ENCODE results near the gene RXRB.

RXRB gene

DNA sequence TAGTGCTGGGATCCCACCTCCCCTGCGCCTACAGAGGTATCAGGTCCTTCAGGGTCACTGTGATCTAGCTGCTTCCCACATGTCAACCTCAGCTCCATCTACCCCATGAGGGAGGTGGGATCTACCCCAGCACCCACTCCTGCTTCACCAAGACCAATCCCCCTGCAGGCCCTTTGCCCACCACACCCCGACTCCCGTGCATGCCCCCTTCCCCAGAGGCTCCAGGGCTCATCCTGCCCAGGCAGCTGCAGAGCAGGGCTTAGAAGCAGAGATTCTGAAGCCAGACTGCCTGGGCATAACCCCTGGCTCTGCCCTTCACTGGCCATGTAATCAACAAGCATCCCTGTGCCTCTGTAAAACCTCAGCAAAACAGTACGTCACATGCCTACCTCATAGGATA, 25.7 kb downstream of the RXRB start:
- DNase-seq: no peak

DNA sequence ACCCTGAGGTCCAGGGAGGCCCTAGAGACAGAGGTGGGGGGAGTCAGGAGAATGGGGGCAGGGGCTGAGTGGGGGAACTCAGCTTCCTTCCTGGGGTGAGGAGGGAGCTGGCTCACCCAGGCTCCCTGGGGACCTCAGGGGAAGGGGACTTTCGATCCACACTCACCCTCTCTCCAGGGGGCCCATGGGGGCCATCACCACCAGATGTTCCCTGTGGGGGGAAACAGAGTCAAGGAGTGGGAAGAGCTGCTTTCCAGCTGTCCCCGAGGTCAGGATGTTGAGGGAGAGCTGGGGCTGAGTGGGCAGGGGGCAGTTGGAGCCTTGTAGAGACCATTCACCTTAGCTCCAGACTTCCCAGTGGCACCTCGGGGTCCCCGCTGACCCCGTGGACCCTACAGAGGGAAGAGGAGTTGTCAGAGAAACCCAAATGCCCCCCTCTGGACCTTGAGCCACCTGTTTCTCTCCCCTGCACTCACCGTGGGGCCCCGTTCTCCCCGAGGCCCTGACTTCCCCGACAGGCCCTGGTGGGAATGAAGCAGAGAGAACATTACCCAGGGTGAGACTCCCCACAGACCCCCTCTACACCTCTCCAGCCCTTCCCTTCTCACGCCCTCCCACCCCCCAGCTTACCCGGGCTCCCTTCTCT, 26.8 kb downstream of the RXRB start:
- no peak for DNase-seq

DNA sequence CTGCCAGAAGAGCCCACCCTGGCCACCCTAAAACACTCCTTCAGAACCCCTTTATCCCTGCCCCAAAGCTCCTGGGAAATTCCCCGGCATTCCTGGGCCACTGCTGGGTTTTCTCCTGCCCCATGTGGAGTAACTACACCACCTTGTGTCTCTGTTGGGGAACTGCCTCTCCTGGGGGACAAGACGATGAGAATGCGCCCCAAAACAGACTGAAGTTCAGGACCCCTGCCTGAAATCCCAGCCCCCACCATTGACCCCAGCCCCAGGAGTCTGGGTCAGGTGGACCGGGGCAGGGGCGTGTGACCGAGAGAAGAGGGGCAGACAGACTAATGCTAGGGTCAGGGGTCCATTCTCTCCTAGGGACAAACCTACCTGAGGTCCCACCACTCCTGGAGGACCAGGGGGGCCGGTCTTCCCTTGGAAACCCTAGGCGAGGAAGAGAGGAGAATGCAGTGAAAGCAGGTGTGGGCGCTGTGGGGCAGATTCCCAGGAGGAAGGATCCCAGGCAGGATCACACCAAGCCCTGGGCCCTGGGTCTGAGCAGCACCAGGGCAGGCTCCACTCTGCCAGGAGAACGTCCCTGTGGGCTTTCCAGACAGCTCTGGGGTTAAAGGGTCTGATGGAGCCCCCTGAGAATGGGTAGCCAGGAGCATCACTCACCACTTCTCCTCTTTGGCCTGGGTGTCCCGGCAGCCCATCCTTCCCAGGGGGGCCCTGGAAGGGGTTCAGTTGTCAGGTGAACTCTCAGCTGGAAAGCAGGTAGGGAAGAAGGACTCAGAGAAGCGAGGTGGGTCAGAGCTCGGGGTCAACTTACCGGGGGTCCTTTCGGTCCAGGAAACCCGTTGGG, 27.6 kb downstream of the RXRB start:
- no peak for DNase-seq

DNA sequence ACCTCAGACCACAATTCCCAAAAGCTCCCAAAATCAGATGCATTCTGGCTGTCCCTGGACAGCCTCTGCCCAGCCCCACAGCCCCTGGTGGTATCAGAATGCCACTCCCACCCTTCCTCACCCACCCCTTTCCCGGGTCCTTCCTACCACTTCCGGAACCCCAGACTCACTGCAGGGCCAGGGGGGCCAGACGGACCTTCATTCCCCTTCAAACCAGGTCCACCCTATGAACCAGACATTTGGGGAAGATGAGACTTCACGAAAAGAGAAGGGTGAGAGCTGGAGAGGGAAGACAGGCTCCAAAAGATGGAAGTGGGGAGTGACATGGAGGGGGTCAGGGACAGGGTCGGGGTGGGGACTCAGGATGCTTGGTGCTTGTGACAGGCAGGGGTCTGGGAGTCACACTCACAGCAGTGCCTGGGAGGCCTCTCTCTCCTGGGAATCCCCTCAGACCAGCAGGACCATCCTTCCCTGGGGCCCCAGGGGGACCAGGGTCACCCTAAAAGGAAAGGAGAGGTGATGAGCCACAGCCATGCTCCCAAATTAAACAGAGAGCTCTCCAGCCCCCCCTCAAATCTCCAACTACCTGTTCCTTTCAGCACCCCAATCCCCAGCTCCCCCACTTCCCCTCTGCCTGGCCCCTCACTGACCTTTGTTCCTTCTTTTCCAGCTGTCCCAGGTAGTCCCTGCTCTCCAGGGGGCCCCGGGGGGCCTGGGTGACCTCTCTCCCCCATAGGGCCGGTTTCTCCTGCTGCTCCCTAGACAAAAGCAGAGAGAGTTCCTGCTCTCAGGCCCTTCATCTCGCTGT, 28.4 kb downstream of the RXRB start:
- DNase-seq: no peak

DNA sequence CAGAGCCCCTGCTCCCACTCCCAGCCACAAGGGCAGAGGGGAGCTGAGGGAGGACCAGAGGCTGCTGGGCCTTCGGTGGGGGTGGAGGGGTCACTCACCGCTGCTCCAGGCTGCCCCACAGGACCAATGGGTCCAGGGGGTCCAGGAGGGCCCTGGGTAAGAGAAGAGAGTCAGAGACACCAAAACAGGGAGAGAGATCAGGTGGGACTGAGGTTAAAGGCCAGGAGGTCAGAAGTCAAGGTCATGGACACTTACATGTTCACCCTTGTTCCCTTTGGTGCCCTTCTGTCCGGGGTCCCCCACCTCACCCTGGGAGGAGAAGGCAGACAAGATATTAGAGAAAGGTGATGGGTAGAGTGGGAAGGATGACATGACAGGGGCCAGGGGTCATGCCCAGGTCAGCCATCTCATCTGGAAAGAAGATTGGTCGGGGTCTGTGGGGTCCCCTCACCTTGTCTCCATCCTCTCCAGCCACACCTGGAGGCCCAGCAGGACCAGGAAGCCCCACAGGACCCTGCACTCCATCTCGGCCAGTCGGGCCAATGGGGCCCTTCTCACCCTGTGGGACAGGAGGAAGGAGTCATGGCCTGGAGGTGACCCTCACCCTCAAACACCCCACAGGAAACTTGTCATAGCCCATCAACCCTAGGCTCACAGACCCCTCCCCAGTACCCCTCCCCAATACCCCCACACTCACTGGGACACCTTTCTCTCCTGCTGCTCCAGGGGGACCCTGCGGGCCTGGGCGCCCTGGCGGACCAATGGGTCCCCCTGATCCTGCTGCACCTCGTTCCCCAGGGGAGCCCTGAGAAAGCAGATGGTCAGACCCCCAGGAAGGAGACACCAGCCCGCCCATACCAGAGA, 29.2 kb downstream of the RXRB start:
- DNase-seq: no peak

DNA sequence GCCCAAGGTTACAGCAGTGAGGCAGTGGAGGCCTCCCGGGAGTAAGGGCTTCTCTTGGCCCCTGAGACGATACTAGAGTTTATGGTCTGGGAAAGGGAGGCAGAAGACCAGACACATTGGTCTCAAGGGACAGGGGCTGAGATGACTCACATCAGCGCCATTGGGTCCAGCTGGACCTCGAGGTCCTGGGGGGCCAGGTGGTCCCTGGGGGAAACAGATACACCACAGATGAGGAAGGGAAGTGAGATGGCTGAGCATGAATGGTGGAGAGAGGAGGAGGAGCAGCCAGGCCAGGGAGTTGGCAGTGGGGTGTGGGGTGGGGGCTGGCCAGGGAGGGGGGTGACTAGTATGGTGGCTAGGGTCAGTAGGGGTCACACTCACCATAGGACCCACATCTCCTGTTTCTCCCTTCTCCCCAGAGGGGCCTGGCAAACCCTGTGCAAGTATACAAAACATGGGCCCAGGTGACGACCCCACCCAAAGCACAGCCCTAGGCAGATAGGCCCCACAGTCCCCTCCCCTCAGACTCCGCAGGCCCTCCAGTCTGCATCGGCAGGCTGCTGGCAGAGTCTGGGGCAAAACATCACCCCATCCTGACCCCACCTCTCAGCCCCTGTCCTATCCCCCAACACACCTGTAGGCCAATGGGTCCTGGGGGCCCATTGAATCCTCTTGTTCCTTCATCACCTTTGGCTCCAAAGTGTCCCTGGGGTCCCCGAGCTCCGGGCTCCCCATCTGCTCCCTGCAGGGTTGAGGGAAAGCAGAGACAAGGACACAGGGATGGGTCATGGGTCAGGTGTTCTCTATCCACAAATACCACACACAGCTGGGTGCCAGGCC, 30.1 kb downstream of the RXRB start:
- DNase-seq: no peak

DNA sequence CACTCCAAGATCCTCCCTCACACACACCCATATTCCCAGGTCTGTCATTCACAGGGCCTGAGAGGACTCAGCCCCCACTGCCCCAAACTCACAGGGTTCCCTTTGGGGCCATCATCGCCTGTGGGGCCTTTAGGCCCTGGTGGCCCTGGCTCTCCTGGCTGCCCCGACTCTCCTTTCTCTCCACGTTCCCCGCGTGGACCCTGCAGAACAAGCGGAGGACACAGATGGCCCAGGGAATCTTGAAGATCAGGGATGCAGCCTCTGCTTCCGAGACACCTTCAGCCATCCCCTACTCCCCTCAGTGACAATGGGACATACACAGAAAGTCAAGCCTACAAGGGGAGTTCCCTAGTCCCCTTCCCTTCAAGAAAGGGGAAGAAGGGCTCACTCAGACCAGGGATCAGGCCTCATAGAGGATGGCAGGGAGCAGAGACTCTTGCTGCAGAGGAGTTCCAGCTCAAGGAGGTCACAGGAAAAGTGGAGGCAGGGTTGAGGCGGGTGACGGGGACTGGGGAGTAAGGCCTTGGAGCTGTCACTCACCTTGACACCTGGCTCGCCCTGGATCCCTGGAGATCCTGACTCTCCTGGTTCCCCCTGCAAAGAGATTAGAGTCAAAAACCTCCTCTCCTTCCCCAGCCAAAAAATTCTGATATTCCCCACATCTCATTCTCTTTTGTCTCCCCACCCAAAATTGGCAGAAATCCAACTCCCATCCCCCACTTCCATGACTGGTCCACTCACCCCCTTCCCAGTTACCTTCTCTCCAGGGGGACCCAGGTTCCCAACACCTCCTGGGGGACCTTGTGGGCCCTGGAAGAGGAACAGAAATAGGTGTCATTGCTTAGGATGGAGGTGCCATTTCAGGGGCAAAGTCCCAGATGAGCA, 30.9 kb downstream of the RXRB start:
- no peak for DNase-seq

DNA sequence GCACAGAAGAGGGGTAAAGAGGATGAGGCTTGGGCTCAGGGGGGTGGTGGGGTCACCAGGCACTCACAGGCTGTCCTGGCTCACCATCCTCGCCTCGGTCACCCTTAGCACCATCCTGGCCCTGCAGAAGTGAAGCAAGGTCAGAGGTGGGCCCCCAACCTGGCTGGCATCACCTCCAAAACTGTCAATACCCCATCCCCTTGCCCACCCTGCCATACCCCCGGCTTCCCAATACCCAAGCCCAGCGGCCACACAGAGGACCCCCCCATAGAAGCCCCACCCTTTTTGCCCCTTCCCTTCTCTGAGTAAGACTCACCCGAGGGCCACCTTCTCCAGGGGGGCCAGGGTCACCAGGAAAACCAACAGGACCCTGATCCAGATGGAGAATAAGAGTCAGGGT, 31.8 kb downstream of the RXRB start:
- DNase-seq: no peak

DNA sequence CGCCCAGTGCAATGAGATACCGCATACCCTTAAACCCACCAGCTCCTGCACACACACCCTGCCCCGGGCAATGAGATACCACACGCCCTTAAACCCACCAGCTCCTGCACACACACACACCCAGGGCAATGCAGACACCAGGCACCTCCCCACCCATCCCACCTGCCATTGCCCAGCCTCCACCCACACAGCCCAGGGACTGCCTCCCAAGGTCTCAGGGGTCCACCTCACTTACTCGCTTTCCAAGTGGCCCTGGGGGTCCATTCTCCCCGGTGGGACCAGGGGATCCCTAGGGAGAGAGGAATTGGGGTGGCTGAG, 32.2 kb downstream of the RXRB start:
- no peak for DNase-seq

DNA sequence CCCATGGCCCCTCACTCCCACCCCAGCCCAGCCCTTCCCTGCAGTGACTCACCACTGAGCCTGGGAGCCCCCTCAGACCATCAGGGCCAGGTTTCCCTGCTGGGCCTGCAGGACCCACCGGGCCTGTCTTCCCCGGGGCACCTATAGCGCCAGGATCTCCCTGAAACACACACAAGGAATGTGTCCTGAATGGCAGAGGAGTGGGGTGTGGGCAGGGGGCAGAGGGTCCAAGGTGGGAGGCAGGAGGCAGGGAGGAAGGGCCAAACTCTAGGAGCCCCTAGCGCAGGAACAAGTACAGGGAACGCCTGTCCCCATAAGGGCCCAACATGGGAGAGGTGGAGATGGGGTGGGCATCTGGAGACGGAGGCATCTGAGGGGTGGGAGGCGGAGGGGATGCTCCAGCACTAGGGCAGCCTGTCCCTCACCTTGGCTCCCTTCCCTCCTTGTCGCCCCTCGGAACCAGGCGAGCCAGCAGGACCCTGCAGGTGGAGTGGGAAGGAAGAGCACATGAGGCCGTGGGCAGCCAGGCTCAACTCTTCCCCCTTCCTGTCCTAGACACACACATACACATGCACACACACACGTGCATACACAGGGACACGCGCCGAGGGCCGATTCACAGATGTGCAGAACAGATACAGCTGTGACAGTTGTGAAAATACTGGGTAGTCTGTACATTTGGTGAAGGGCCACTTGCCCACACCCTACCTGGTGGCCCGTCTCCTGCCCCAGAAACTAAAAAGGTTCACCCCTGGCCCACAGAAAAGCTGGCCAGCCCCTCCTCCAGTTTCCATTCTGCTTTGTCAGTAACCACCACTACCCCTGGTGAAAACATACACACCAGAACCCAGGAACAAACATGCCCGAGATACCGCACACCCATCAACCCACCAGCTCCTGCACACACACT, 32.8 kb downstream of the RXRB start:
- DNase-seq: no peak

DNA sequence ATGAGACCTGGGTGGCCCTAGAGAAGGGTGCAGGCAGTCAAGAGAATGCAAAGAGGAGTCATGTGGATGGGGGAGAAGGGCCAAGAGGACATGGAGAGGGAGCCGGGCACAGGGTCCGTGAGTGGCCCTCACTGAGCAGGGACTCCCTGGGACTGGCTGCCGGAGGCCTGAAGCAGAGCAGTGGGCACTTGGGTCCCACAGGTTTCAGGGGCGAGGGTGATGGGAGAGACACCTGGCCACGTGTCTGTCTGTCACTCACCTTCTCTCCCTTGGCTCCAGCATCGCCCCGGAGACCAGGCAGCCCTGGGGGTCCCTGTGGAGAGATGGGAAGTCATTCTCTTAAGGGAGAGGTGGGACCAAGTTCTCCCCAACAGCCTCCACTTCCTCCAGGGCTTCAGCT, 33.7 kb downstream of the RXRB start:
- no peak for DNase-seq

DNA sequence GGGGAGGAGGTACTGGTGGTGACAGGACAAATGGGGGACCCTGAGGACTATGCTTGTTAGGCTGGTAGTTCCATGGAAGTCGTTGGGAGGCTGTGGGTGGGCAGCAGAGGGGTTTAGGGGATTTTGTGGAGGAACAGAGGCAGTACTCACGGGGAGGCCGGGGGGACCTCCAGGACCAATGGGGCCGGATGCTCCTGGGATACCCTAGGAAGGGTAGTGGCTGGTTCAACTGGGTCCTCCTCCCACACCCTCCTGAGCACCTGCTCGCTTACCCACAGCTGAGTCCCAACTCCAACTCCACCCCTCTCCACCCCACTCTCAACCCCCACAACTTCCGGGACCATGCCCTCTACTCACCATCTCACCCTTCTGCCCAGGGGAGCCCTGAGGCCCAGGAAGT, 34.1 kb downstream of the RXRB start:
- DNase-seq: no peak

DNA sequence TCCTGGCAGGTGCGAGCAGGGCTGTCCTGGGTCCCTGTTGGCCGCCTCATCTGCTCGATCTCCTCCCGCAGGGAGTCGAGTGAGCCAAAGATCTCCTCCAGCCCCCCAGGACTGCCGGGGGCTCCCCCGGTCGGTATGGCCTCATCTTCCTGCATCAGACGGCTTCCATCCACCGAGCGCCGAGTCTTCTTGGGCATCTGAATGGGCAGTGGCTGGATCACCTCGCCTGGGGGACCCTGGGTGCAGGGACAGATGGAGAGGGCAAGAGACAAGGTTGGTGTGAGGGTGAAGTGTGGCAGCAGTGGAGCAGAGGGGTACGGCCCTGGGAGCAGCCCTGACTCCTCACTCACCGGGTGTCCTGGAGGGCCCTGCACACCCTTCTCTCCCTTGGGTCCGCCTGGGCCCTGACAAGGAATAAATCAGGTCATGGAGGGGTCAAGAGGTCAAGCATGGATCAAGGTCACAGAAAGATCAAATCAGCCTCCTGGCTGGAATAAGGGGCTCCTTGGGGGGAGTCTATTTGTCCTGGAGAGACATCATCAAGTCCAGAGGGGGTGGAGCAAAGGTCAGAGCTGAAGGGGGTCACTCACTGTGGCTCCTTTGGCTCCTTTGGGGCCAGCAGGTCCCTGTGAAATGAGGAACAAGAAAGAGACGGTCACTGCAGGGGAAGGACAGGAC, 34.7 kb downstream of the RXRB start:
- no peak for DNase-seq

DNA sequence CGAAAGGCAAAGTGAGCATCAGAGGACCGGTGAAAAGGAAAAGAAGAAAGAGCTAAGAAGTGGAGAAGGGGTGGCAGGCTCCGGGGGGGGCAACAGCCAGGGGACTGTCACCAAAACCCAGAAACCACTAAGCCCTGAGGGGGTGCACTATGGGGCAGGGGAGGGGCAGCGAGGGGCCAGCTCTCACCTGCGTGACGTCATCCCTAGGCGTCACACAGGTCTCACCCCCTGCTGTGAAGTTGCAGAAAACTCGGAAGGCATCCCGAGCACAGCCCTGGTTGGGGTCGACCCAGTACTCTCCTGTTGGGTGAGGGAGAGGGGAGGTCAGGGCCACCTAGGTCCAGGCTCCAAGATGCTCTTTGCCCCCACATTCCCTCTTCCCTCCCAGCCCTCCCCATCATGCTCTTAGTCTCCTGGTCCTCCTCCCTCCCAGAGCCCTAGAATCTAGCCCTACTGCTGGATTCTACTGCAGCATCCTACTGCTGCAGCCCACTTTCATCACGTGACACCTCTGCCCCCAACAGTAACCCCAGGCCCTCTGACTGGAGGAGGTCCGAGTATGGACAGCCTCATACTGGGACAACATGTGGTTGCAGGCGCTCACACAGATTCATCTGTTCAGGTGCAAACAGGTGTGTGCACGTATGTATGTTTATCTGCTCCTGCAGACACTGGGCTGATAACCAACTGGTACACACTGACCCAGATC, 35.6 kb downstream of the RXRB start:
- no peak for DNase-seq

DNA sequence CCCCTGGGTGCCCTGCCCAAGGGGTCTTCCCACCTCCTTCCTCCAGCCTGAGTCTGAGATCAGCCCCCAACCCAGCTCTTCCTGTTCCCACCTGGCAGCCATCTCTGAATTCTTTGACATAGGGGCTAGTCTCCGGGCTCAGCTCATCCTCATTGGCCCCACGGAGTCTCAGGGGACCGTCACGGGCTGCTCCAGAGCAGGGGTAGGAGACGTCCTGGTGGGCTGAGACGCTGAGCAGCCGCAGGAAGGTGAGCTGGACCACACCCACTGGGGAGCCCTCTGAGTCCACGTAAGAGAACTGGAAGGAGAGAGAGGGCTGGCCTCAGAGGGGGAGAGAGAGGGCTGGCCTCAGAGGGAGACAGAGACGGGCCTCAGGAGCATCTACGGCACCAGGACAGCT, 36.3 kb downstream of the RXRB start:
- no peak for DNase-seq

DNA sequence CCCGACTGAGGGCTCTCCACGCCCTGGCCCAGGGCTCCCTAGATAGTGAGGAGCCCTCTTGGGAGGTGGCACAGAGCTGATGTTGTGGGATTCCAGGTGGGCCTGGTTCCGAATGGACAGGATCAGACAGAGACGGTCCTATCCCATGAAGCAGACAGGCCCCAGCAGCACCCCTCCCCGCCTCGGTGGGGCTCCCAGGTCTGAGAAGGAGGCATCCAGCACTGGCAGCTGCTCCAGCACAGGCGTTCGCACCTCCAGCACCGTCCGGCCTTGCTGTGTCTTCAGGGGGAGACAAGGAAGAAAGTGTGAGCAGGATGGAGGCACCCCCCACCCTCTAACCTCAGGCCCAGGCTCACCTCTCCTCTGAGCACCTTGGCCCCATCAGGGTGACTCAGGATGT, 36.9 kb downstream of the RXRB start:
- no peak for DNase-seq

DNA sequence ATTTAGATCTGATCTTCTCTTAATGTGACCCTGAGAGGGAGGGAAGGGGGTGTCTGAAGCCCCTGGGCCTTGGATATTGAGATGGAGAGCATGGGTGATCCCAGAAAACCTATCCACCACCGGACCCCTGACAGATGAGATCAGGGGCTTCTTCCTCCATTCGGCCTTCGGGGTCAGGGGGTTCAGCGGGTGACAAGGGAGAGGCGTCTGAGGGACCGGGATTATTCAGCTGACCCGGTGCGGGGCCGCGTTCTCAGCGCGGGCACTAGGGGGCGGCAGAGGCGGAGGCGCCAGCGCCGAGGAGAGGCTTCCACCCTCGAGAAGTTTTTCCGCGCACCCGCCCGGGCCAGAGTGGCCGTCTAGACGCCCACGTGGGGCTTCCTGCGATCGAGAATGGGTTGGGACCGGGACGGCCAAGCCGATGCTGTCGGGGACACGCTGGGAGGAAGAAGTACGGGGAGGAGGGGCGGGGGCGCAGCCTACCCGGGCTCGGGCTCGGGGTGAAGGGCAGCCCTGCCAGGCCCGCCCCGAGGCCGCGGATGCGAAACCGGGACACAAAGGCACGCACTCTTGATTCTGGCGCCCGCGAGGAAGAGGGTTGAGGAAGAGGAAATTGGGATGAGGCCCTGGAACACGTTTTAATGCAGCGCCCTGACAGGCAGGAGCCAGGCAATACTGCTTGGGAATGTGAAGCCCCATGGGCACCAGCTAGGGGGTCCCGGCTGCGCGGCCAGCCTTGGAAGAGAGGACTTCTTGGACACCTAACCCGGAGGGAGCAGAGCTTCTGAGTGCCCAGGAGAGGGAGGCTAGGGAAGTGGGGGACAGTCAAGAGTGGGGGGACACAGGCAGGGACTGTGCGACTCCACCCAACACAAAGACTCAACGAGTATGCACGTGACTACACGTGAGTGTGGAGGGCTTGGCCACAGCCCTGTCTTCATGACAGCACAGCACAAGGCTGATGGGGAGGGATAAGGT, 38.8 kb downstream of the RXRB start:
- DNase-seq: peak; percentile 56 to 85 (median 76)

Data from stimulated activated naive CD4-positive, alpha-beta T cell (primary cell).